HG03280 (cell line): ENCODE results near the gene FBXO10.
"Not testable (repeated sequence)": the region's sequence is repeated elsewhere in the genome, so short reads cannot be mapped to it uniquely, and the experiment has no call there.

Source experiments
- ATAC-seq: cut with Tn5 transposase; IDR thresholded peaks from one replicate; pipeline ENCODE4 v1.9.1; 2021; ENCODE audit warnings: mild to moderate bottlenecking, moderate library complexity; ENCODE audit not compliant: unreplicated experiment

FBXO10 gene

DNA sequence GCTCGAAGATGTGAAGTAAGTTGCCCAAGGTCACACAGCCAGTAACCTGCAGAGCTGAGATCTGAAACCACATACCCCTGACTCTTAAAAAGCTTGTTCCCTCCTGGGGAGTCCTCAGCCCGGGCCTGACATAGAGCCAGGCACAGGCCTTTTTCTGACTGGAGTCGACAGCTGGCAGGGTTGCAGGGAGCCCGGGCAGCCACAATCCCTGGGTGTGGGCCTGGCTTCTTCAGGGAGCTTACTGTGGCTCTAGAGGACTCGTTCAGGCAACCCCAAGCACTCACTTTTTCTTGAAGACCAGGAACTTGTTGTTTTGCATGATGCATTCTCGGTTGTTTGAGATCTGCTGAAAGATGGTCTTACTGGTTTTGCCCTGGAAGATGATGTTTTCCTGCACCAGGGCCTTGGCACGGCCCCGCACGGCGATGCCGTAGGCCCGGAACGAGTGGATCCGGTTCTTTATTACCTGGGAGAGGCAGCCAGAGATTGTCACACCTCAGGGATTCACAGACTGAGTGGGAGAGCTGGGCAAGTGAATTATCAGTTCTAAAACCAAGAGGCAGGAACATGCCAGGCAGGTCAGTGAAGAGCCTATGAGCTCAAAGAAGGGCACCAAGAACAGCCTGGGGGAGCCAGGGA is 60.4 kb downstream of the FBXO10 start:
- no peak for ATAC-seq

DNA sequence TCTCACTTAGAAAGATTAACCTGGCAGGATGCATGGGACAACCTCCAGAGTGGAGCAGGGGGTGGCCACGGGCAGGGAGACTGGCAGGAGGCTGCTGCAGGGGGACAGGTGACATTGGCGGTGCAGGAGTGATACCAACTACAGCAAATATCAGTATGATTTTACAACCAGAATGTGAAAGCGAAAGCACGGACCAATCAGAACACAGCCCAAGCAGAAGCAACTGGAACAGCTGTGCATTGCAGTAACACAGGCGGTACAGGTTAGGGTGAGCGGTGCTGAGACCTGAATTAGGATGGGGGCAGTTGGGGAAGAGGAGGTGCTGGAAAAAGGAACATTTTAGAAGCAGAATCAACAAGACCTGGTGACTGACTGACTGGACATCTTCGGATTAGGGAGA is 61.2 kb downstream of the FBXO10 start:
- ATAC-seq: no peak

DNA sequence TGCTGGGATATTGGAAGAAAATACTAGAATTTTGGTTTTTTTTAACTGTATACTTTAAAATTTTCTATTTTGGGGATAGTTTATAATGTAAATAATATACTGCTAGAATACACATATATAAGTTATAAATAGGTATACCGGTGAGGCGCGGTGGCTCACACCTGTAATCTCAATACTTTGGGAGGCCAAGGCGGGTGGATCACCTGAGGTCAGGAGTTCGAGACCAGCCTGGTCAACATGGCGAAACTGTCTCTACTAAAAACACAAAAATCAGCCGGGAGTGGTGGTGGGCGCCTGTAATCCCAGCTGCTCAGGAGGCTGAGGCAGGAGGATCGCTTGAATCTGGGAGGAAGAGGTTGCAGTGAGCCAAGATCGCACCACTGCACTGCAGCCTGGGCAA is 61.8 kb downstream of the FBXO10 start:
- ATAC-seq: not testable (repeated sequence)

GRCh38 chr9:37512437-37512836 is 63.7 kb downstream of the FBXO10 start:
- no peak for ATAC-seq

DNA sequence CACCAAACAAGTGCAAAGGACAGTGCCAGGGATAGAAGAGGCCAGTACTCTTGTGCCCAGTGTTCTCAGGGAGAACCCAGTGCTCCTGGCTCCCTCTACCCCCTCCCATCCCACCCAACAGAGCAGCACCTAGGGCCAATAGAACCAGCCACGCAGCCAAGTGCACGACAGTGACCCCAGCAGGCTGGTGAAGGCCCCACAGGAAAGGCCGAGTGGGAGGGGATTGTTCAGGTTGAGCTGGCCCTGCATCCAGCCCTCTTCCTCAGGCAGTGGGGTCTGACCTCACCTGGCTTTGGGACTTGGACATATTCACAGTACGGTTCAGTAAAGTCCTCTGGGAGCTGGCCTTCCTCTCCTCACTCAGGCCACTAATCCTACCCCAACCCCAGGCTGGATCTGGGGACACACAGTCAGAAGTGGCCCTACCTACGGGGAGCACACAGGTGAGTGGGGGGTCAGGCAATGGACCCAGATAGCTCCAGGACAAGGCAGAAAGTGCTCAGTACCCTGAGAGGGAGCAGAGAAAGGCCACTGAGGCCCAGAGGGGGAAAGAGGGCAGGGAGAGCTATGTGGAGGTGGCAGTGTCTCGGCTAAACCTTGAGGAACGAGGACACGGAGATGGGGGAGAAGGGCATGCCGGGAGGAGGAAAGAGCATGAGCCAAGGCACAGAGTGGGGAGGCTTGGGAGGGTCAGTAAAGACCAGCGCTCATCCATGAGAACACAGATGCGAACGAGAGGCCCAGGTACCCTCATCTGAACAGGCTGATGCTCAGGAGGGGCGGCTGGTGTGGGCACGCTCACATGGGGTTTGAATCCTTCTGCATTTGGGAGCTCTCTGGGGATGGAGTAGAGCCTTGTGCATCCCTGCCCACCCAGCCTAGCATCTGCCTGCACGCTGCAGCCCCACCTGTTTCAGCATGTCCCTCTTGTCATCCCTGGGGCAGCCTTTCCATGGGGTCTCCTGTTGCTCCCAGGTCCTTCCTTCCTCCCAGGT is 64.9 kb downstream of the FBXO10 start:
- ATAC-seq: no peak

DNA sequence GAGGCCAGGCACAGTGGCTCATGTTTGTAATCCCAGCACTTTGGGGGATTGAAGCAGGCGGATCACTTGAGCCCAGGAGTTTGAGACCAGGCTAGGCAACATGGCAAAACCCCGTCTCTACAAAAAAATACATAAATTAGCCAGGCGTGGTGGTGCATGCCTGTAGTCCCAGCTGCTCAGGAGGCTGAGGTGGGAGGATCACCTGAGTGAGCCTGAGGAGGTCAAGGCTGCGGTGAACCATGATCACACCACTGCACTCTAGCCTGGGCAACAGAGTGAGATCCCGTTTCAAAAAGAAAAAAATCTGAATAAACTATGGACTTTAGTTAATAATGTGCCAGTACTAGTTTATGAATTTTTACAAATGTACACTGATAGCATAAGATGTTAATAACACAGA is 66.1 kb downstream of the FBXO10 start:
- ATAC-seq: not testable (repeated sequence)

GRCh38 chr9:37509536-37509935 is 66.6 kb downstream of the FBXO10 start:
- ATAC-seq: no peak

GRCh38 chr9:37508834-37509206 is 67.4 kb downstream of the FBXO10 start:
- ATAC-seq: no peak

DNA sequence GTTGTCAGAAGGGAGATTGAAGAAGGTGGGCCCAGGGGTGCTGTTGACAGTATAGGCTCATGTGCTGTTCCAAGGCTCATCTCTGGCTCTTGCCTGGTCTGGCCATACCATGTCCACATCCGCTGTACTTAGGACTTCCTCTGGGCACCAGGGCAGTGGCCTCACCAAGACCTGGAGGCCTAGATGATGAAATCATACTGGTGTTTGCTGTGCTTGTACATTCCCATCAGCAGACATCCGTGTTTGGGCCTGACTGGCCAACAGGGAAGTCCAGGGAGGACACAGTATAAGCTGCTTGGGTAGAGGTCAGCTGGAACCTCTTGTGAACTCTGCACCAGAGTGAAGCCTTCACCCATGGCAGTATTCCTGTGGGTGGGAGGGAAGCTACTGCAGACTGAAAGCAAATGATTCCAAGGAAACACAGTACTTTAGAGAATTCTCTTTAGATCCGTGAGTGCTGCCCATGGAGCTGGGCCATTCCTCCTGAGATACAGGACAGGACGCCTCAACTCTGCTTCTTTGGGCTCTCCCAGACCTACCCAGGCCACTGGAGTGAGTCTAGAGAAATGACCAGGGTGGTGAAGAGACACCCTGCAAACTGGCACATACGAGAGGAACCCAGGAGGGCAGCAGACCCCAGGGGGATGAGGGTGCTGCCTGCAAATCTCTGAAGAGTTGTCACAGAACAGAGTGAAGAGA is 67.9 kb downstream of the FBXO10 start:
- no peak for ATAC-seq

- ATAC-seq: no peak
Observed at GRCh38 chr9:37507566-37508134, 68.5 kb downstream of the FBXO10 start.

- ATAC-seq: no peak
Observed at GRCh38 chr9:37504605-37505004, 71.6 kb downstream of the FBXO10 start.

DNA sequence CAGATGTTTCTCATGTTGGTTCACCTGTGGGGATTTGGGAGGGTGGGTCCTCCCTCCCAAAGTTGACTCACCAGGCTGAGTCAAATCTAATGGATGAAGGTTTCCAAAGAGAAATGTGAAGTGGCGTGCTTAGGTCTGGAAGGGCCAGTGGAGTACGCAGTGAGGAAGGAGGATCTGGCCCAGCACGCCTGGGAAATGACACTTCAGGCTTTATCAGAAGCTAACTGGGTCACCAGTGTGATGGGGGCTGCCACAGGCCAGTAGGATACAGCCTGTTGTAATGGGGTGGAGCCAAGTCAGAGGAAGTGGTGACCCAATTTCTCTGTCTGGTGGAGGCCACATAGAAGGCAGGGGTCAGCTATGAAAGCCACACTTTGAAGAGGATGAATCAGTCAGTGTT is 72.4 kb downstream of the FBXO10 start:
- ATAC-seq: no peak

GRCh38 chr9:37501957-37502596 is 74.1 kb downstream of the FBXO10 start:
- no peak for ATAC-seq

GRCh38 chr9:37499297-37499696 is 76.9 kb downstream of the FBXO10 start:
- no peak for ATAC-seq

- no peak for ATAC-seq
Observed at GRCh38 chr9:37498457-37498856, 77.7 kb downstream of the FBXO10 start.

DNA sequence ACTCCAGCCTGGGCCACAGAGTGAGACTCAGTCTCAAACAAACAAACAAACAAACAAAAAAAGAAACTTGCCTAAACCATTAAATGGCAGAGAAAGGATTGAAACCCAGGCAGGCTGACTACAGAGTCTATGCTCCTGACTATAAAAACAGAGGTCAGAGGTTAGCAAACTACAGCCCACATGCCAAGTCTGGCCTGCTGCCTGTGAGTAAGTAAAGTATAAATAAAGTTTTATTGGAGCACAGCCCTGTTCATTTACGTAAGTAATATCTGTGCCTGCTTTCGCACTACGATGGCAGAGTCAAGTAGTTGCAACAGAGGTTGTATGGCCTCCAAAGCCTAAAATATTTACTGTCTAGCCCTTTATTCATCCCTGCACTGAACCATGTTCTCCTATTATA is 78.9 kb downstream of the FBXO10 start:
- ATAC-seq: no peak

GRCh38 chr9:37496020-37496419 is 80.2 kb downstream of the FBXO10 start:
- no peak for ATAC-seq

GRCh38 chr9:37495571-37495970 is 80.6 kb downstream of the FBXO10 start:
- no peak for ATAC-seq

- ATAC-seq: no peak
Observed at GRCh38 chr9:37491939-37492338, 84.2 kb downstream of the FBXO10 start.

DNA sequence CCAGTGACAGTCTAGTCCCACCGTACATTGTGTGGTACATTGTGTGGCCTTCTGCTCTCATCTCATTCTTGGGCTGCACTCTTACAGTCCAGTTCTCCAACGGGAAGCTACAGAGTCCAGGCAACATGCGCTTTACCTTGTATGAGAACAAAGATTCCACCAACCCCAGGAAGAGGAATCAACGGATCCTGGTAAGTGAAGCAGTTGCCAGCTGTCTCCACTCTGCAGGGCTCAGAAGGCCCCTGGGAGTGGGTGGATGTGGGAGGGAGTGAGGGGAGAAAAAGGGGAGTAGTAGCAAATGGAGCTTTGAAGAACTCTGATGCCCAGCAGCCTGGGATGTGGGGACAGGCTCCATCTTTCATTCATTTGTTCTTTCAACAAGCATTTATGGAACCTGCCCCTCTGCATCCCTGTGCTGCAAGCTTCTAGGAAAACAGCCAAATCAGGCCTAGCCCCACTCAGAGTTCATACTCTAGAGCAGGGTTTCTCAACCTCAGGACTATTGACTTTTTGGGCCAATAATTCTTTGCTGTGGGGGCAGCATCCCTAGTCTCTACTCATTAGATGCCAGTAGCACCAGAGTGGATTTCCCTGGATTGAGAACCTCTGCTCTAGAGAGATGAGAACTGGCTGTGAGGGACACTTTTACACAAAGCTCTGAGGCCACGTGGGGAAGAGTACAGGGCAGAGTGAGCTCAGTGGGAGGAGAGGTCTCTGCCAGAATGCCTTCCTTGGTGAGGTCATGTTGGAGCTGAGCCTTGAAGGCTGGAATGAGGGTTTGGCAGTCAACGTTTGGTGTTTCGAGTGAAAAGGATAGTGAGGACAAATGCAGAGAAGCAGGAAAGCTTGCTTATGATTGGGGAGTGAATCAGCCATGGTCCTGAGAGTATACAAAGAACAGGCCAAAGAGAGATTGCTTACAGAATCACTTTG is 89.3 kb downstream of the FBXO10 start:
- no peak for ATAC-seq
